ENCODE measurements around the gene TFAM.

GRCh38 chr10:58348571-58349033 is 36.6 kb upstream of the TFAM start:
- TF ChIP-seq CTCF (IDR thresholded peaks at IDR 0.05) (no peak), POLR2A (IDR thresholded peaks at IDR 0.05) (no peak)
